Hematopoietic multipotent progenitor cell treated with erythropoietin and hydrocortisone succinate and interleukin-3 and kit ligand, for 8 days (in vitro differentiated cells): ENCODE results near the gene ASCC3.
"Not testable (repeated sequence)": the region's sequence is repeated elsewhere in the genome, so short reads cannot be mapped to it uniquely, and the experiment has no call there.

ENCODE experiments used
- DNase-seq: peaks from one replicate; pipeline ENCODE4 v3.0.0-alpha.2; 2015

ASCC3 gene

DNA sequence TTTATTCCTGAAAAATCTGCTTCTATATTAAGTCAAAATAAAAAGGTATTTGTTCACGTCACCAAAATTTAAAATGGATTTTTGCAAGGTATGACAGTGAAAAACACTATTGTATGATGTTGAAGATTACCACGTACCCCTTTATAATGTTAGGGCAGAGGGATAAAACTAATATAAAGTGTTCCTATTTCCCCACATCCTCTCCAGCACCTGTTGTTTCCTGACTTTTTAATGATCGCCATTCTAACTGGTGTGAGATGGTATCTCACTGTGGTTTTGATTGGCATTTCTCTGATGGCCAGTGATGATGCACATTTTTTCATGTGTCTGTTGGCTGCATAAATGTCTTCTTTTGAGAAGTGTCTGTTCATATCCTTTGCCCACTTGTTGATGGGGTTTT is 240.0 kb downstream of the ASCC3 start:
- DNase-seq, result not testable (repeated sequence)

DNA sequence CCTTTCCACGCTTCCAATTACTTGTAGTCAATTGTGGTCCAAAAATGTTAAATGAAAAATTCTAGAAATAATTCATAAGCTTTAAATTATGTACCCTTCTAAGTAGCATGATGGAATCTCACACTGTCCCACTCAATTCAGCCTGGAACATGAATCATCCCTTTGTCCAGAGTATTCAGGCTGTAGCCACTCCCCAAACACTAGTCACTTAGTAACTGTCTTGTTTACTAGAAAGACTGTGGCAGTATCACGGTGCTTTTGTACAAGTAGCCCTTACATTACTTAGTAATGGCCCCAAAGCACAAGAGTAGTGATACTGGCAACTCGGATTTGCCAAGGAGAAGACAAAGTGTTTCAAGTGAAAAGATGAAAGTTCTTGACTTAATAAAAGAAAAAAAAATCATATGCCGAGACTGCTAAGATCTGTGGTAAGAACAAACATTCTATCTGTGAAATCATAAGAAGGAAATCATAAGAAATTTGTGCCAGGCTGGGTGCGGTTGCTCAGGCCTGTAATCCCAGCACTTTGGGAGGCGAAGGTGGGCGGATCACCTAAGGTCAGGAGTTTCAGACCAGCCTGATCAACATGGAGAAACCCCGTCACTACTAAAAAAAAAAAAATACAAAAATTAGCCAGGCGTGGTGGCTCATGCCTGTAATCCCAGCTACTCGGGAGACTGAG is 247.9 kb downstream of the ASCC3 start:
- peak; percentile 3 for DNase-seq

DNA sequence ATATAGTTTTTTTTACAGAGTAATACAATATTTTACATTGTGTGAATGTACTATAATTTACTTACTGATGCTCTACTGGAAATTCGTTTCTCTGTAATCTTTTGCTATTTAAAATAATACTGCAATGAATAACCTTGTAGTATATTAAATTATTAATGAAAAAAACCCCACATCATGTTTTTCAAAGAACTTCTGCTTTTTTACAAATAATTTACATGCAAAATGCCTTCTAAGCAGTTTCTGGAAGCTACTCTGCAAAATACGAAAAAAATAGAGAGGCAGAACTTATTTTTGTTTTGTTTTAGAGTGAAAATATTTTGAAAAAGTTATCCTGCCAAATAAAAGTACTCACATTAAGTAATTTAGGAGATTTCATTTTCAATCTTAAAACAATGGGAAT is 250.6 kb downstream of the ASCC3 start:
- DNase-seq, result no peak

DNA sequence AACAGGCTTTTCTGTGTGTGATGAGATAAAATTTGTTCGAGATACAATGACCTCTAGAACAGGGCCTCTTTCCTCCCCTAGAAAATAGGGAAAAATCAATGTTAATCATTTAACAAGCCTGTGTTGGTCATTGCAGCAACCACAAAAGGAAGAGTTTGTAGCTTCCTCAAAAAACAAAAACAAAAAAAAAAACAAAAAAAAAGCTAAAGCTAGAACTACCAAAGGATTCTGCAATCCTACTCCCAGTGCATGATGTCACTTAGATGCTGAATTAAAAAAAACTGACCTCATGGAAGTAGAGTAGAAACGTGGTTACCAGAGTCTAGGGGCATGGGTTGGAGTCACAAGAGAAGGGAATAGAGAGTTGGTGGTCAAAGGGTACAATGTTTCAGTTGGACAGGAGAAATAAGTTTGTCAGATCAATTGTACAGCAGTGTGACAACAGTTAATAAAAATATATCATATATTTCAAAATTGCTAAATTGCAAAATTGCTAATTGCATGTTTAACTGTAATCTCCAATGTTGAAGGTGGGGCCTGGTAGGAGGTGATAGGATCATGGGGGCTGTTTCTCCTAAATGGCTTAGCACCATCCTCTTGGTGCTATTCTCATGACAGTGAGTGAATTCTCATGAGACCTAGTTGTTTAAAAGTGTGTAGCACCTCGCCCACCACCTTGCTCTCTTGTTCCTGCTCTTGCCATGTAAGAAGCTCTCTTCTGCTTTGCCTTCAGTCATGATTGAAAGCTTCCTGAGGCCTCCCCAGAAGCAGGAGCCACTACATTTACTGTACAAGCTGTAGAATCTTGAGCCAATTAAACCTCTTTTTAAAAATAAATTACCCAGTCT is 253.0 kb downstream of the ASCC3 start:
- DNase-seq, result no peak

DNA sequence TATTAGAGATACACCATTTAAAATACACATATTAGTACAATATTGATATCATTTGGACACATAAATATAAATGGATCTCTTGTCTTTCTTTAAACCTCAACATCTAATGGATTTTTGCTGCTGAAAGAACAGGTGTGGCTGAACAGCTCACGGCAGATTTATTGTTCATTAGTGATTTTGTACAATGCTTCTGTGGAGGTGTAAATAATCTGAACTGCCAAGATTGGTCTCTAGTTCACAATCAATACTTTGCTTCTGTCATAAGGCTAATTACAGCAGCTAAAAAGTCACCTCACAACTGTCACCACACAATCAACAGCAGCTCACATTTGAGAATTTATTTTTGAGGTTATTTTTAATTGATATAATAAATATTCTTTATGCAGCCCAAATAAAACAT is 254.4 kb downstream of the ASCC3 start:
- no peak for DNase-seq

DNA sequence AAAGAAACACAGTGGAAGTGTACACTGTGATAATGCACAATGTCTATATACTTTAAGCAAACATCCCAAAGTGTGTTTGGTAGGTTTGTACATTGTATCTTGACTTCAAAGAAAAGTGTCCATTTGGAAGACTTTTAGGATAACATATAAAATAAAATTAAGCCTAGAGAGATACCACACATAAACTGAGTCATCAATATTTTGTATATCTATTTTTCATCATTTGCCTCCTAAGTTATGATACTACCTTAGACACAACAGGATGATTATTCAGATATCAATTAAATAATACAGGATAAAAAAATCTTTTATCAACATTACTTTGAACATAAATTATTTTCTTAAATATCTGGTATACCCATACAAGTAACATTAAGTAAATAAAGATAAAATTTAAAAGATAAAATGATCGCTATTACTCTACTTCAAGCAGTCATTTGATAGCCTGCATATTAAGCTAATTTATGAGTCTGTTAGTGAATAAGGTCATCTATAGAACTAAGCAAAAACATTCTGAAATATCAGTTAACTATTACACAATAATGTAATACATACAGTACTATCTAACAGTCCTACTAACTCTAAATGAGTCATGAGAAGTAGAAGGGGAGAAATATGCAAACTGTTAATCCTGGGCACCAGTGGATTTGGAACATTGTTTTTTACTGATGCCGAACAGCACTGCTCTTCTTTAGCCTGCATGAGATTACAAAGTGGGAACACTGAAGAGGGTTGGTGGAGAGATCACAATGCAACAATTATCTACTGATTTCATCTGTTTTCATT is 258.0 kb downstream of the ASCC3 start:
- no peak for DNase-seq

DNA sequence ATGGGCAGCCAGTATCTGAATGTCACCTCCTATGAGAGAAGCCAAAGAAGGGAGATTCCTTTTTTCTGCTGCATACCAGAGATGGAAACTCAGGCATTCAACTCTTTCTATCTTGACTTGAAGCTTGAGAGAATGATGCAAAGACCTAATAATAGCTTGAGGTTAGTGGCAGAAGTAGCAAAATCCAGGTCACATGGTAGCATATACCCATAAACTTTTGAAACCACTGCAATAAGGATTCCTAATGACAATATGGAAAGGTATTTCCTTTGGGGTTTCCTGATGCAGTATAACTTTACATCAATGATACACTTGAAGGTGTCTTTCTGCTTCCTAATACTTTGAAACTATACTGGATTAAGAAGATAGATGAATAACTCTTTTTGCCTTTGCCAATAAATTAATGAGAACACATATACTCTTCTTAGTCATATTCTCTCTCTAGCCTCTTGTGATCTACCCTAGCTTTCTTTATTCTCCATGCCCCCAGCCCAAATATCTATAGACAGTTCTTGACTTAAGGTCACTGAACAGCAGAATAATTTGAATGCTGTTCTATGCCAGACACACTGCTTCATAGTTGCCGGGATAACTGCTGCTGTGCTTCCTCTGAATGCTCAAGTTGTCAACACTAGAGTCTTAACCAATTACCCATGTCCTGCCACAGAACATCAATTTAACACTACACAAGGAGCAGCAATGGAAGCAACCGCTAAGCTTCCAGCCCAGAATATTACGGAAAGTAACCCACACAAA is 260.9 kb downstream of the ASCC3 start:
- DNase-seq, result no peak

DNA sequence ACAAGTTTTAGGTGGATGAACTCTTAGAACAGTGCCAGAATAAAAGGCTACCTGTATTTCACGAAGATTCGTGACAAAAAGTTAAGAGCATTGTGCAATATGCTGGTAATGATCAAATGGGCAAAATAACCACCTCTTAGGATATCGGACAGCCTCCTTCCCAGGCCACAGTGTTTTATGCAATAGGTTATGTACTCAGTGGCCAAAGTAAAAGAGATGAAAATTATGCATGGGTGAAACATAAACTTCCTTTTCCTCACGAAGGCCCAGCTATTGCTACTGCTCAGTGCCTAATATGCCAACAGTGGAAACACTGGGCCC is 262.8 kb downstream of the ASCC3 start:
- DNase-seq, result no peak

DNA sequence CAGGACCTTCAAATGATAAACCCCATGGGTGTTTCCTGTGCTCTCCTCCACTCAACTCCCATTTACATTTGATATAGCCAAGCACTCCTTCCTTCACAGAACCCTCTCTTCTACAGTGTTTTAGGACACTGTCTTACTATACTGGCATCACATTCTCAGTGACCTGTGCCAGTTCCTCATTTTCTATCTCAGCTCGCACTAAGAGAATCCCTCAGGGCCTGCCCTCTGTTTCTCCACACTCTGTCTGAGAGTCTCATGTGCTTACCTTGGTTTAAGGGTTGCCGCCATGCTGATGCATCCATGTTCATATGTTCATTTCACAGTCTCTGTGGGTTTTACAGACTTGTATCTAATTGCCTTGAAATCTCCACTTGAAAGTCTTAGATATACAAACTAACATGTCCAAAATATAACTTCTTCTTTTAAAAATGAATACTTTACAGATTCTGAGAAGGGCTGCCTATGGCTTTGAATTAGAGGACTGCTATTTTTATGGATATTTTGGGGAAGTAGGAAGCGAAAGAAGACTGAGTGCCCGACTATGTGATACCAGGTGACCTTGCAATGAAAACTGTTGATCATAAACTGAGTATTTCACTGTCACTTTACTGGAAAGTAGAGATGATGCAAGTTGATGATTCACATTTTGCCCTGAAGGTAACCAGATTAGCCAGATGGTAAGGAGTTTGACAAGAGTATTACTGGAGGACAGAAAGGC is 263.3 kb downstream of the ASCC3 start:
- no peak for DNase-seq

DNA sequence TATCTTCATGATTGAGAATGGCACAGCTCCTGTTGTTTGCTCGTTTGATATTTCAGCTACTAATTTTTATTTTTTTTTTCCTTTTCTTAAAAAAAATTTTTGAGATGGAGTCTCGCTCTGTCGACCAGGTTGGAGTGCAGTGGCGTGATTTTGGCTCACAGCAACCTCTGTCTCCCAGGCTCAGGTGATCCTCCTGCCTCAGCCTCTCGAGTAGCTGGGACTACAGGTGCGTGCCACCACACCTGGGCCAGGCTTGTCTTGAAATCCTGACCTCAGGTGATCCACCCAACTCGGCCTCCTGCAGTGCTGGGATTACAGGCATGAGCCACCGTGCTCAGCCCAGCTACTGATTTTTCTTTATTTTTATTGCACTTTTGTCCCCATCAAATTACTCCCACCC is 266.2 kb downstream of the ASCC3 start:
- DNase-seq, result no peak

DNA sequence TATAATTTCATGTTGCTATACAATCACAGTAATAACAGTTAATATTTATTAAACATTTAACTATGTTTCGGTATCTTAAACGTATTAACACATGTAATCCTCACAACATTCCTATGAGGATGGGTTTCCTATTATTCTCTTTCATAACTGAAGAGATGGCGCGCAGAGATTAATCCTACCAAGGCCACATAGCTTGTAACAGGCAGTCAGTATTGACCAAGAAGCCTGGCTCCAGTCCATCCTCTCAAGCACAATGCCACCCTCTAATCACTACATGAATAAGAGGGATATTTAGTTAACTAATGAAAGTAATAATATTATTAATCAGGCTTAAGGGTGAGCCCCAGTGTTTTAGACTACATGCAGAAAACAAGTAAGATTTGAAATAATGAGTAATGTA is 266.7 kb downstream of the ASCC3 start:
- DNase-seq, result no peak

DNA sequence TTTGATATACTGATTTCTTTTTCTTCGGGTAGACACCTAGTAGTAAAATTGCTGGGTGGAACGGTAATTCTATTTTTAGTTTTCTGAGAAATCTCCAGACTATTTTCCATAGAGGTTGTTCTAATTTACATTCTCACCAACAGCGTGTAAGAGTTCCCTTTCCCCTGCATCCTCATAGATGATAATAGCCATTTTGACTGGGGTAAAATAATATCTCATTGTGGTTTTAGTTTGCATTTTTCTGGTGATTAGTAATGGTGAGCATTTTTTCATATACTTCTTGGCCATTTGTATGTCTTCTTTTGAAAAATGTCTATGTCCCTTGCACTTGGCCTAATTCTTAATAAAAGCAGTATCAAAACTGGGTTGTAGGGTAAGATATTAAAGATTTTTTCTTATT is 267.5 kb downstream of the ASCC3 start:
- DNase-seq, result no peak

DNA sequence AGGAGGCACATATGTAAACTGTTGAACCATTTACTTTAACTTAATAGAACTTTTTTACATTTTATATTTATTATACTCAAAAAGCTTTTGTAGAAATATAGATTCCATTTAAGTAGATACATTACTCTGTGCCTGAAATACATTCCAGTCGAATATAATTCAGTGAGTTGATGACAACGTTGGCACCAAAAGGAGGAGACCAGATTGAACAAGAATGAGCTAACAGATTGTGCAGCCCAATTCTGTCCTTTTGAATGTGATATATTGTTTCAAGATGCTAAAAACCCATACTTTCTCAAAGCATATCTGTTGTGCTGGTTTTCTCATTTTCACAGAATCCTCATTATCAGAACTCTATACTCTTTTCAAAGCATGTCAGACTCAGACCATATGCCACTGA is 269.0 kb downstream of the ASCC3 start:
- no peak for DNase-seq

DNA sequence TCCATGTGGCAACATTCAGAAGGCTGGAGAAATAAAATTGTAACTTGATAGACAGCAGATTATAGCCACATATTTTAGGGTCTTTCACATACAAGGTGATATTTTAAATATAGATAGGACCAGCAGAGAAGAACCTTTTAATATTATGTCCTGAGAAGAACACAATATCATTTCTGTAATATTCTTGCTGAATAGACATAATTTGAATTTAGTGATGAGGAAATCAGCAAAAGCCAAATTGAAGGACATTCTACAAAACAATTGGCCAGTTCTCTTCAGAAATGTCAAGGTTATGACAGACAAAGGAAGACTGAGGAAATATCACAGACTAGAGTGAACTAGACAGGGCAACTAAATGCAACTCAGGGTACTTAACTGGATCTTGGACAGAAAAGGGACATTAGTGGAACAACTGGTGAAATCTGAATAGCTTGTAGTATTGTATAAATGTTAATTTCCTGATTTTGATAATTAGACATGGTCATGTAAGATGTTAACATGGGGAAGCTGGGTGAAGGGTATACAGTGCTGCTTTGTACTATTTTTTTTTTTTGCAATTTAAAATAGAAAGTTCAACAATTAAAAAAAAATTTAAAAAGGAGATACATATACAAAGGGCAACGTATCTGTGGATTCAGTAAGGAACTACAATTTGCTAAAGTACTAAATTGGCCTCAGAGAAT is 281.9 kb downstream of the ASCC3 start:
- DNase-seq, result no peak

DNA sequence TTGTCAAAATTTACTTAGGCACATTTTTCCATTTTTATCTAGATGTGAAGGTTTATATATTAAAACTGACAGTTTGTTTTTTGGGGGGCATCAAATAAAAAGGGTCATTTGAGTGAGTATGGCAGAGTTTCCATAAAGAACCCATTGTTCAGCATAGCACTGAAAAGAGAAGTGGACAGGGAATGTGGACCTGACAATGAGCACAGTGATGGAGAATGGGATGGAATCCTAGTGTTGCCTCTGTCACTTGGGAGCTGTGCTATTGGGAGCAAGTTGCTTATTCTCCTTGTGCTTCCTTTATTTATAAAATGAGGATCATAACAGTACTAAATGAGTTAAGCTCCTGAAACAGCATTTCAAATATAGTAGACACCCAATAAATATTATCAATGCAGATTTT is 285.7 kb downstream of the ASCC3 start:
- no peak for DNase-seq

DNA sequence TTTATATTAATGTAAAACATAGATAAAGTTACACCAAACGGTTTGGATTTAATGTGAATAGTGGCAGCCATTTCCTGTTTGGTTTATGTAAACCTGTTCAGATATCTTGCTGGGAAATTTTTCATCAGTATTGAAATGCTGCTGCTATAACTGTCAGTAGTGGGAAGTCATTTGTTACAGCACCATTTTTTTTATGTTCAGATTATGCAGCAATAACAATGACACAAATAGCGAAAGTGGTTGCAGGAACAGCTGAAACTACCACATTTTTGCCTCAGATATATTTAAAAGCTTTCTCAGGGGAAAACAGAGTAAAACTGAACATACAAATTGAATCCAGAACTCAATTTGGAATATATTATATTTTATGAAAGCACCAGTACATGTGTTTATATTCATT is 287.6 kb downstream of the ASCC3 start:
- DNase-seq, result no peak

DNA sequence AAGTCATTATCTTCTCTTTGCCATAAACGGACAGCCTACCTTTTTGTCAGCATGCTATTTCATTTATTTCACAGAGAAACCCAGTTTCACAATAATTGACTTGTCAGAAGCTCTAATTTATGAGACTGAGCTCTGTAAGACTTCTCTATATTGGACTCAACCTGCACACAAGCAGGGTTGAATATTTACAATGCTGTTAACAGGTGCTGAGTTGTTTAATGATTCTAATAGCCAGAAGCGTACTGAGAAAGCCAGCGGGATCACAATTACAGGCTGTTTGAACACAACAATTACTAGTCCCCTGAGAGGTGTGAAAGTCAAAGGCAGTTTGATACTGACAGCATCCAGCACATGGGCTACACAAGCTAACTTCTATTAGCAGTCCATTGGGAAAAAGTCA is 288.2 kb downstream of the ASCC3 start:
- no peak for DNase-seq

DNA sequence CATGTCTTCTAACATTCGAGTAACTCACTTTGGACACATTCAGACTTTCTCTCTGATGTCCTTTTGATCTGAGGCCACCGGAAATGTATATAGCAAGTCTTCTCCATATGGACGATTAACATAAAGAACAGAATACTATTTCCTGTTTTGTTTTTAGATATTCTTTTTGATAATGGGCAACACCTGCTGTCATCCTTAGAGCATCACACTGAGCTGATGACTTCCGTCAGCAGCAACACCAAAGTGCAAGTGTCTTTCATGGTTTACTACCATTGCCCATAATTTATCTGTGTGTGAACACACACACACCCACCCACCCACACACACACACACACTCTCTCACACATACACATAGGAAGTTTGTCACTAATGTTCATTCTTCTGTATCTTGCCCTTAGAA is 303.7 kb downstream of the ASCC3 start:
- no peak for DNase-seq

DNA sequence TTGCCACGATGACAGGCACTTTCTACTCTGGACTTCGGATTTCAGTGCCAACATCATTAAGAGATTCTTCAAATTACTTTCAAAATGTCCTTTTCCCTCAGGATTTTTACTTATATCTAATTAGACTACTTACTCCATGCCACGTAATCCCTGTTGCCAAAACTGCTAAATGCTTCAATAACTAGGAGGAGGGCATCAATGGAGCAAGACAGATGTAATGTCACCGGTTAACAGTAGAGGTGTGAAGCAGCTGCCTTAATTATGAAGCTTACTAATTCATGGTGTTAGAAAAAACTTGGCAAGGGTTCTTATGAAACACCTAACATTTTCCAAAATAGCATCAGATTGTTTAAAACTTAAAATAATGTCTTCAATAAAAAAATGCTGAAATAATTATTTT is 305.2 kb downstream of the ASCC3 start:
- no peak for DNase-seq

DNA sequence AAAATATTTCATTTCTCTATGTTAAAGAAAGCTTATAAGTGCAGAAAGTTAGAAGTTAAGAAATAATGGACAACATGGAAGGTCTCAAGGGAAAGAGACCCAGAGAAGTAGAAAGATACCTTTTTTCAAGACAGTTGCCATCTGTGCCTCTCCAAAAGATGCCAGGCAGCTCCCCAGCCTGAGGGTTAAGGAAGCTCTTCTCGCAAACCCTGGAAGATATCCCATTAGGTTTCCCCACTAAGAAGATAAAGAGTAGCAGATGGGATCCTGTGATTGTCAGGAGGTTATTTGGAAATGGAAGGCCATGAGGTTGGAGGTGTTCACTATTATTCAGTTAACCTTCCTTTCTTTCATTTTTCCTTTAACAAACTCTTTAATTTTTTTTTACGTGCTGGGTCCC is 306.3 kb downstream of the ASCC3 start:
- DNase-seq, result no peak

DNA sequence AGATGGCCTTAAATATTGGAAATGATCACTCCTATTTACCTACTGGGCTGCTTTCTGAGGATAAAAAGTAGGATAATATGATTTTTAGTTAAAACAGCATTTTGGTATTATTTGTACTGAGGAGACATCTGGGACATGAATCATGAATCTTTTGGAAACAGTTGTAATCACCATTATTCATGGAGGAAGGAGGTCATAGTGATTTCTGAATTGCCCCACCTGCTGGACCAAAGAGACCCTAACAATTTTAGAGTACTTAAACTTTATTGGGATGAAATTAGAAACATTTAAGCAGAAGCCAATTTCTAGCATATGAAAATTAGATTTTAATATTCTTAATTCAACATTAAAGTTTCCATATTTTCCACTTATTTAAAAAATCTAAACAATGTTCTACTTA is 308.0 kb downstream of the ASCC3 start:
- DNase-seq, result peak; percentile 27

DNA sequence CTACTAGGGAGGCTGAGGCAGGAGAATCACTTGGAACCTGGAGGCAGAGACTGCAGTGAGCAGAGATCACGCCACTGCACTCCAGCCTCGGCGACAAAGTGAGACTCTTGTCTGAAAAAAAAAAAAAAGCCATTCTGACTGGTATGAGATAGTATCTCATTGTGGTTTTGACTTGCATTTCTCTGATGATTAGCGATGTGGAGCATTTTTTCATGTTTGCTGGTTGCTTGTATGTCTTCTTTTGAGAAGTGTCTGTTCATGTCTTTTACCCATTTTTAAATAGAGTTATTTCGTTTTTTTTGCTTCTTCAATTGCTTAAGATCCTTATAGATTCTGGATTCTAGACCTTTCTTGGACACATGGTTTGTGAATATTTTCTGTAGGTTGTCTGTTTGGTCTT is 312.9 kb downstream of the ASCC3 start:
- no peak for DNase-seq
